Measurements from ENCODE around the gene NDC80. TPM values are rescaled to one million over a fixed set of nuclear protein-coding genes. Genes with fewer than 3 reads are reported as not detected.

The NDC80 gene
- 10.7 to 17.3 TPM (median 12.9 TPM) in 5 replicates for total RNA-seq (2022; extraction: Qiagen RNA extraction)

DNA sequence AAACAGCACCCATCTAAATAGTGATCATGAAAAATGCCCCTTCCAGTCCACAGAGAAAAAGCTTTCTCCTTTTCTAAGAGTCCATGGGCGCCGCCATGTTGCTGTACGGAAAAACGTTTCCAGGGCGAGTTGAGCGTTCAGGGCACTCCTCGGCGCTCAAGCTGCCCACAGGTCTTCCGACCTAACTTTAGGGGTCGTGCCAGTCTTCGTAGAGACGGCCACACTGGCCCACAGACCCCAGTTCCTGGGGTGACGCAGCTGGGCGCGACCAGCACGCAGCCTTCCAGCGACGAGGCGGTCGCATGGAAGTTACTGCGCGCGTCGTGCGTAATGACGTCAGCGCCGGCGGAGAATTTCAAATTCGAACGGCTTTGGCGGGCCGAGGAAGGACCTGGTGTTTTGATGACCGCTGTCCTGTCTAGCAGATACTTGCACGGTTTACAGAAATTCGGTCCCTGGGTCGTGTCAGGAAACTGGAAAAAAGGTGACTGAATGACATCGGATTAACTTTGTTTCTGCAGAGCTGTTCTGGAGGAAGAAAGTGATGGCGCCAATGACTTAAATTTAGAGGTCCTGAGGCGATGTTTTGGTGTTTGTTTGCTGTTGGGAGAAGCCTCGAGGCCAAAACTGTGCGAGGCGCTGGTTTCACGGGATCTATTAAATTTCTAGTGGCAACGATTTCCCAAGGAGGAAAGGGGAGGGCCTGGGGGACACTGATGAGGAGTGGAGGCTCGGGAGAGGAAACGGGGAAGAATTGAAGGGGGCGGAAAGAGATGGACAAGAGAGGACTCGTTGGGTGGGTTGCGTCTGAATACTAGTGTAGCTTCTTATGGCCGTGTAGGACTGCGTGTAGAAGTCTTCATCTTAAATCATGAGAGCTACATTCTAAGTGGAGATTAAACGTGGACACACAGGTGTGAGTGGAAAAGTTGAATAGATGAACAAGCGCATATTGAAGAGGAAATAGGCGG is at the start of gene NDC80, which contains the start of gene METTL4:
TSS of gene NDC80 (plus strand) at position 358 of the 971 bp plus-strand sequence. CDS start 1,429 bp downstream, outside the sequence.
TSS of gene METTL4 (minus strand) at position 306 of the 971 bp plus-strand sequence. CDS start 4,289 bp downstream, outside the sequence.

DNA sequence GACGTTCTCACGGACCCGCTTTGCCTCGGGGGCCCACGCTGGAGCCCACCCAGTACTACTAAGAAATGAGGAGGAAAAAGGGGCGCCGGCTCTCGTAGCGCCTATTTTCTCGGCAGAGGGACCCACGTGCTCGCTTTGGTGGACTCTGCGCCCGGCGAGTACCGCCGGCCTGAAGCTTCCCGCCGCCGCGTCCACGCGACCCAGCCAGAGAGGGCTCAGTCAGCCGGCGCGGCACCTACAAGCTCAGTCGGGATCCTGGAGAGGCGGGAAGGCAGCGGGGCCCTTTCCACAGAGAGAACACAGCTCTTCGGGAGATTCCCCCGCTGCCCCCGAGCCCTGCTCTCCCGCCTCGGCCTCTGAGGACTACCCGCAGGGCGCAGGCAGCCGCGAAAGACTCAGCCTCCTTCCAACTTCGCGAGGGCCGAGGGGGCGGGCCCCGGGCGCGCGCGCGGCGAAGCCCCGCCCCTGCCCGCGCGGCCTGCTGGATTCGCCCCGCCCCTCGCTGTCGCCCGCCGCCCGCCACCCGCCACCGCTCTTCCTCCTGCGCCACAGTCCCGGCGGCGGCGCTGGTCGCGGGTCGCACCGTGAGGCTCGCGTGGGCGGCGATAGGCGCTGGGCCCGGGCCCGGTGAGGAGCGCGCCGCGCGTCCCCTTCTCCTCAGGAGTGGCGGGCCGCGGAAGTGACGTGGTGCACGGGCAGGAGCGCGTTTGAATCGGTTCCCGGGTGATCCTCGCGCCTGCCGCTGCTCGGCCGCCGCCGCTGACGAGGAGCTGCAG is 84.0 kb downstream of the NDC80 start, which contains the start of gene SMCHD1:
TSS of gene SMCHD1 (plus strand) at position 549 of the 776 bp plus-strand sequence. CDS start 350 bp downstream, outside the sequence.

Other genes with a start within 250 kb of the NDC80 start
- 5.3 to 6.4 TPM (median 5.7 TPM) in 5 replicates for gene METTL4, start 52 bp upstream of the NDC80 start, total RNA-seq (2022; extraction: Qiagen RNA extraction)
- gene SMCHD1, start 84.2 kb downstream of the NDC80 start, total RNA-seq (2022; extraction: Qiagen RNA extraction): 14.3 to 24.6 TPM (median 14.7 TPM) in 5 replicates